ENCODE measurements around the gene EXOC3L2.

DNA sequence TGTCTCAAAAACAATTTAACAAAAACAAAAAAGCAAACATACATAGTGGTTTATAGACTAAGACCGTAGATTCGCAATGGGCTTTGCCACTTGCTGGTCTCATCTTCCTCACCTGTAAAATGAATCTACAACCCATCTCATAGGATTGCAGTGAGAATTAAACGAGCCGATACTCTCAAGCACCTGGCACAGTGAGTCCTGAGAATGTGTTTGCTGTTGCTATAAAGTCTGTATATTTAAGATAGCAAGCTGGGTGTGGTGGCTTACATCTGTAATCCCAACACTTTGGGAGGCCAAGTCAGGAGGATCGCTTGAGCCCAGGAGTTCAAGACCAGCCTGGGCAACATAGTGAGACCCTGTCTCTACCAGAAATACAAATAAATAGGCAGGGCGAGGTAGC, 22.5 kb downstream of the EXOC3L2 start:
- TF ChIP-seq, protein P1, sequence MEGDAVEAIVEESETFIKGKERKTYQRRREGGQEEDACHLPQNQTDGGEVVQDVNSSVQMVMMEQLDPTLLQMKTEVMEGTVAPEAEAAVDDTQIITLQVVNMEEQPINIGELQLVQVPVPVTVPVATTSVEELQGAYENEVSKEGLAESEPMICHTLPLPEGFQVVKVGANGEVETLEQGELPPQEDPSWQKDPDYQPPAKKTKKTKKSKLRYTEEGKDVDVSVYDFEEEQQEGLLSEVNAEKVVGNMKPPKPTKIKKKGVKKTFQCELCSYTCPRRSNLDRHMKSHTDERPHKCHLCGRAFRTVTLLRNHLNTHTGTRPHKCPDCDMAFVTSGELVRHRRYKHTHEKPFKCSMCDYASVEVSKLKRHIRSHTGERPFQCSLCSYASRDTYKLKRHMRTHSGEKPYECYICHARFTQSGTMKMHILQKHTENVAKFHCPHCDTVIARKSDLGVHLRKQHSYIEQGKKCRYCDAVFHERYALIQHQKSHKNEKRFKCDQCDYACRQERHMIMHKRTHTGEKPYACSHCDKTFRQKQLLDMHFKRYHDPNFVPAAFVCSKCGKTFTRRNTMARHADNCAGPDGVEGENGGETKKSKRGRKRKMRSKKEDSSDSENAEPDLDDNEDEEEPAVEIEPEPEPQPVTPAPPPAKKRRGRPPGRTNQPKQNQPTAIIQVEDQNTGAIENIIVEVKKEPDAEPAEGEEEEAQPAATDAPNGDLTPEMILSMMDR (IDR thresholded peaks at IDR 0.05 in 8 of 11, conservative IDR thresholded peaks at IDR 0.05 in 3 of 11), result no peak
- TF ChIP-seq POLR2A (IDR thresholded peaks at IDR 0.05) (no peak), POLR2AphosphoS5 (IDR thresholded peaks at IDR 0.05) (no peak)

Measured in spleen (tissue), 7 donors.